ENCODE measurements around the gene NEURL1B. TPM values are rescaled to one million over a fixed set of nuclear protein-coding genes. Genes with fewer than 3 reads are reported as not detected.

NEURL1B gene
- total and polyA plus RNA-seq, 10 of the 15 experiments (the other 5 are each of a cell fraction or from before 2014, with no cell fraction given), result 0.04 to 0.28 (median 0.05) TPM; not detected in 4

- TF ChIP-seq ZSCAN29 (IDR thresholded peaks at IDR 0.05), result no peak
- no peak for TF ChIP-seq RELB (IDR thresholded peaks at IDR 0.05; ENCODE audit: low read depth)
- no peak for TF ChIP-seq IKZF2 (IDR thresholded peaks at IDR 0.05)
- no peak for TF ChIP-seq USF1 (IDR thresholded peaks at IDR 0.05; ENCODE audit: borderline replicate concordance, extremely low read length, insufficient read depth, low read depth, low read length)
- TF ChIP-seq SMARCA5 (IDR thresholded peaks at IDR 0.05), result no peak
Observed at GRCh38 chr5:172685091-172685490, 44.0 kb downstream of the NEURL1B start (continued).

- BruUV-seq (replicated peaks), result no TSS peak
Observed at GRCh38 chr5:172686111-172686510, 45.0 kb downstream of the NEURL1B start.

More at GRCh38 chr5:172686111-172686510, 45.0 kb downstream of the NEURL1B start:
- WGBS (ENCODE audit: insufficient coverage, insufficient replicate concordance, low lambda C conversion rate, missing lambda C conversion rate), result 48% methylated on average over 10 of the region's 10 CpGs
- Histone ChIP-seq H3K79me2 (ENCODE audit: control insufficient read depth, insufficient read depth, low read length) (no peaks in the 10 kb centered on the region), H3K4me2 (ENCODE audit: control insufficient read depth, insufficient read depth) (no peak overlapping the region), H3K9me3 (replicated peaks; ENCODE audit: control insufficient read depth, insufficient read depth, low read length) (no peaks in the 10 kb centered on the region; the same call in 2 of the 3 replicates), H3K27ac (ENCODE audit: control insufficient read depth, insufficient read depth) (no peak overlapping the region), H4K20me1 (ENCODE audit: control insufficient read depth, insufficient read depth) (no peaks in the 10 kb centered on the region), H3K9ac (ENCODE audit: control insufficient read depth, insufficient read depth, low read length) (no peak overlapping the region), H3K4me3 (no peak overlapping the region), H3K27me3 (replicated peaks in 1 of 2; ENCODE audit: control insufficient read depth in 2 of 2, insufficient read depth in 2 of 2, low read length in 1 of 2) (no peaks in the 10 kb centered on the region), H2AFZ (ENCODE audit: control insufficient read depth, low read depth, low read length) (no peak overlapping the region), H3K4me1 (ENCODE audit: control insufficient read depth, insufficient read depth, low read length) (peaks cover 30% of the 10 kb centered on the region), H3K36me3 (ENCODE audit: control insufficient read depth in 2 of 2, insufficient read depth in 2 of 2, low read length in 1 of 2) (no peaks in the 10 kb centered on the region)
- no peak for DNase-seq (ENCODE audit: low read depth, low spot score)
- no peak for TF ChIP-seq CEBPZ (IDR thresholded peaks at IDR 0.05; ENCODE audit: low read depth, low read length)
- TF ChIP-seq MEF2B (IDR thresholded peaks at IDR 0.05; ENCODE audit: partially characterized antibody, poor library complexity, severe bottlenecking), result no peak
- no peak for TF ChIP-seq EZH2 (IDR thresholded peaks at IDR 0.05; ENCODE audit: borderline replicate concordance, control insufficient read depth, low read depth, low read length)
- no peak for TF ChIP-seq DPF2 (IDR thresholded peaks at IDR 0.05)
- ChIA-PET CTCF (interaction anchor here (0.9 to 1.8 kb wide), 3 partner anchors 11 to 234 kb away, joined by 3 to 4 read pairs (median 3); no protein-coding TSS in a partner anchor), SMC1A (ENCODE audit: uncharacterized antibody, unreplicated experiment) (interaction anchor here (0.8 kb wide), 1 partner anchor 13 kb away, joined by 3 read pairs; no protein-coding TSS in a partner anchor), POLR2A (no interaction called here), RAD21 (ENCODE audit: unreplicated experiment) (no interaction called here)
- in situ Hi-C loops (cut with MboI), result no loop called here
- no peak for FAIRE-seq
- ATAC-seq, result no peak
- intact Hi-C loops (cut with micrococcal nuclease; ENCODE audit: unreplicated experiment), result no loop called here
